ENCODE measurements around the gene JPT1. TPM values are rescaled to one million over a fixed set of nuclear protein-coding genes. Genes with fewer than 3 reads are reported as not detected.

The JPT1 gene
- total RNA-seq, 1 experiment from 2014 or later: 265 TPM

DNA sequence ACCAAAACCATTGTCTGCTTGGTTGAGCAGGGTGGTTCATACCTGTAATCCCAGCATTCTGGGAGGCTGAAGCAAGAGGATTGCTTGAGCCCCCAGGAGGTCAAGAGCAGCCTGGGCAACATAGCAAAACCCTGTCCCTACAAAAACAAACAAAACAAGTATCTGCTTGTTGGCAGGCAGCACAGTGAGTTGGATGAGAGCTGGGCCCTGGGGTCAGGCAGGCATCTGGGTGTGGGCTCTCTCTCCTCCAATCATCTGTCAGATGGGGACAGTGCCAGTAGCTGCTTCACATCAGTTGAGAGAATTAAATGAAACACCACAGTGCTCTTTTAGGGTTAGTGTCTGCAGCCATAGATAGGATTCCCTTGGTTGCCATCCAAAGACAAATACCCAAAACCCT, 38.8 kb downstream of the JPT1 start:
- Histone ChIP-seq H2BK20ac (ENCODE audit: low read depth, low read length, poor library complexity, severe bottlenecking) (no peak overlapping the region), H4K8ac (replicated peaks; ENCODE audit: insufficient read length, low read depth, low read length) (no peak overlapping the region), H3K9ac (ENCODE audit: extremely low read depth, insufficient read length, low read length) (no peak overlapping the region), H2BK5ac (ENCODE audit: insufficient read length, low read length) (no peak overlapping the region), H2BK15ac (ENCODE audit: low read depth, low read length) (no peak overlapping the region), H2AK5ac (ENCODE audit: insufficient read length, low read length) (no peak overlapping the region), H3K4ac (ENCODE audit: low read depth, low read length) (no peak overlapping the region), H3K14ac (ENCODE audit: insufficient read depth, low read length) (no peak overlapping the region), H3K23ac (ENCODE audit: insufficient read length, low read depth, low read length) (no peak overlapping the region), H4K5ac (ENCODE audit: insufficient read length, low read depth, low read length) (no peak overlapping the region), H3K56ac (ENCODE audit: insufficient read length, low read depth, low read length) (no peak overlapping the region), H3K4me2 (ENCODE audit: insufficient read depth, insufficient read length, low read length) (no peak overlapping the region), H3K18ac (ENCODE audit: insufficient read length, low read depth, low read length) (no peak overlapping the region), H2BK120ac (ENCODE audit: low read depth, low read length, poor library complexity, severe bottlenecking) (no peak overlapping the region), H2AFZ (ENCODE audit: low read length) (no peak overlapping the region), H3K4me1 (ENCODE audit: insufficient read depth, low read length) (no peaks in the 10 kb centered on the region), H3K79me1 (ENCODE audit: insufficient read depth, low read depth, low read length, poor library complexity, severe bottlenecking) (peaks cover 6% of the 10 kb centered on the region), H3K9me3 (ENCODE audit: control insufficient read depth, low read depth, low read length) (no peaks in the 10 kb centered on the region), H3K23me2 (ENCODE audit: insufficient read length, low read depth, low read length, poor library complexity, severe bottlenecking) (no peaks in the 10 kb centered on the region), H2BK12ac (ENCODE audit: insufficient read length, low read depth, low read length) (no peak overlapping the region), H3K79me2 (ENCODE audit: insufficient read depth, low read length) (no peaks in the 10 kb centered on the region), H3K27me3 (ENCODE audit: insufficient read depth, low read length) (no peaks in the 10 kb centered on the region), H4K20me1 (ENCODE audit: control insufficient read depth, insufficient read depth, insufficient read length) (no peaks in the 10 kb centered on the region), H3K27ac (ENCODE audit: insufficient read length, low read depth, low read length) (no peak overlapping the region), H3T11ph (ENCODE audit: low read length) (no peak overlapping the region), H4K91ac (ENCODE audit: insufficient read length, low read depth, low read length) (no peak overlapping the region)
- TF ChIP-seq, protein P1, sequence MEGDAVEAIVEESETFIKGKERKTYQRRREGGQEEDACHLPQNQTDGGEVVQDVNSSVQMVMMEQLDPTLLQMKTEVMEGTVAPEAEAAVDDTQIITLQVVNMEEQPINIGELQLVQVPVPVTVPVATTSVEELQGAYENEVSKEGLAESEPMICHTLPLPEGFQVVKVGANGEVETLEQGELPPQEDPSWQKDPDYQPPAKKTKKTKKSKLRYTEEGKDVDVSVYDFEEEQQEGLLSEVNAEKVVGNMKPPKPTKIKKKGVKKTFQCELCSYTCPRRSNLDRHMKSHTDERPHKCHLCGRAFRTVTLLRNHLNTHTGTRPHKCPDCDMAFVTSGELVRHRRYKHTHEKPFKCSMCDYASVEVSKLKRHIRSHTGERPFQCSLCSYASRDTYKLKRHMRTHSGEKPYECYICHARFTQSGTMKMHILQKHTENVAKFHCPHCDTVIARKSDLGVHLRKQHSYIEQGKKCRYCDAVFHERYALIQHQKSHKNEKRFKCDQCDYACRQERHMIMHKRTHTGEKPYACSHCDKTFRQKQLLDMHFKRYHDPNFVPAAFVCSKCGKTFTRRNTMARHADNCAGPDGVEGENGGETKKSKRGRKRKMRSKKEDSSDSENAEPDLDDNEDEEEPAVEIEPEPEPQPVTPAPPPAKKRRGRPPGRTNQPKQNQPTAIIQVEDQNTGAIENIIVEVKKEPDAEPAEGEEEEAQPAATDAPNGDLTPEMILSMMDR (conservative IDR thresholded peaks at IDR 0.05): no peak
- Mint-ChIP-seq H3K4me1 (peaks cover 12% of the 10 kb centered on the region in 2 experiments), H3K36me3 (ENCODE audit: insufficient read depth in 1 of 3, low read depth in 3 of 3) (peaks cover 10 to 44% (median 27%) of the 10 kb centered on the region in 3 experiments; a peak in 6 of 7 replicates), H3K27me3 (ENCODE audit: low read depth) (no peaks in the 10 kb centered on the region; the same call in 1 of the 2 replicates), H3K4me3 (no peak overlapping the region), H3K27ac (peak overlapping the region in 1 of 3 experiments; percentile 70; a peak in 1 of 7 replicates), H3K9me3 (no peaks in the 10 kb centered on the region)
- DNase-seq: no peak

Measured in H9 (cell line).